HG03135 (cell line): ENCODE data around the gene PLEKHA5.
"Not testable (repeated sequence)": the region's sequence is repeated elsewhere in the genome, so short reads cannot be mapped to it uniquely, and the experiment has no call there.

Source experiments
- ATAC-seq: cut with Tn5 transposase; IDR thresholded peaks from one replicate; pipeline ENCODE4 v1.9.1; 2021; ENCODE audit warnings: mild to moderate bottlenecking, moderate library complexity; ENCODE audit not compliant: unreplicated experiment

The PLEKHA5 gene

GRCh38 chr12:19273482-19274330, 144.2 kb downstream of the PLEKHA5 start:
- ATAC-seq: no peak

GRCh38 chr12:19276767-19277166, 147.2 kb downstream of the PLEKHA5 start:
- ATAC-seq: no peak

GRCh38 chr12:19277711-19278110, 148.2 kb downstream of the PLEKHA5 start:
- no peak for ATAC-seq

GRCh38 chr12:19278407-19278806, 148.9 kb downstream of the PLEKHA5 start:
- no peak for ATAC-seq

GRCh38 chr12:19282133-19282699, 152.7 kb downstream of the PLEKHA5 start:
- no peak for ATAC-seq

GRCh38 chr12:19284658-19285057, 155.1 kb downstream of the PLEKHA5 start:
- no peak for ATAC-seq

GRCh38 chr12:19285793-19286448, 156.4 kb downstream of the PLEKHA5 start:
- ATAC-seq: no peak

- ATAC-seq: no peak
These were observed 157.8 kb downstream of the PLEKHA5 start for GRCh38 chr12:19287302-19287701.

GRCh38 chr12:19288161-19288560, 158.6 kb downstream of the PLEKHA5 start:
- ATAC-seq: no peak

GRCh38 chr12:19288603-19289244, 159.2 kb downstream of the PLEKHA5 start:
- ATAC-seq: no peak

GRCh38 chr12:19298836-19299605, 169.5 kb downstream of the PLEKHA5 start:
- ATAC-seq: no peak

GRCh38 chr12:19299765-19300164, 170.2 kb downstream of the PLEKHA5 start:
- ATAC-seq: no peak

GRCh38 chr12:19301223-19301622, 171.7 kb downstream of the PLEKHA5 start:
- ATAC-seq: no peak

- ATAC-seq: no peak
These were observed 172.2 kb downstream of the PLEKHA5 start for GRCh38 chr12:19301688-19302087.

GRCh38 chr12:19302100-19302640, 172.6 kb downstream of the PLEKHA5 start:
- no peak for ATAC-seq

- ATAC-seq: no peak
These were observed 174.0 kb downstream of the PLEKHA5 start for GRCh38 chr12:19303496-19303895.

GRCh38 chr12:19304149-19304750, 174.7 kb downstream of the PLEKHA5 start:
- ATAC-seq: no peak

- not testable (repeated sequence) for ATAC-seq
These were observed 176.1 kb downstream of the PLEKHA5 start for GRCh38 chr12:19305621-19306020.

GRCh38 chr12:19306366-19306765, 176.8 kb downstream of the PLEKHA5 start:
- ATAC-seq: no peak

GRCh38 chr12:19307451-19307850, 177.9 kb downstream of the PLEKHA5 start:
- ATAC-seq: no peak
